Choroid plexus epithelial cell (primary cell): ENCODE results near the gene FAM83G.
"Not testable (repeated sequence)": the region's sequence is repeated elsewhere in the genome, so short reads cannot be mapped to it uniquely, and the experiment has no call there.

ENCODE experiments used
- DNase-seq: peaks from one replicate; pipeline ENCODE4 v3.0.0-alpha.2; 2010; ENCODE audit warnings: low read depth
- H3K4me3 ChIP-seq: 2 replicates; pipeline ENCODE4 v1.5.1; 2011; ENCODE audit warnings: low read depth, mild to moderate bottlenecking, control low read depth, low read length, moderate library complexity
- TF ChIP-seq, protein P1 (sequence below): conservative IDR thresholded peaks from 2 replicates; pipeline ENCODE4 v1.5.1; 2011; ENCODE audit warnings: low read depth, mild to moderate bottlenecking, control low read depth, inconsistent platforms, low read length, moderate library complexity

Gene FAM83G

DNA sequence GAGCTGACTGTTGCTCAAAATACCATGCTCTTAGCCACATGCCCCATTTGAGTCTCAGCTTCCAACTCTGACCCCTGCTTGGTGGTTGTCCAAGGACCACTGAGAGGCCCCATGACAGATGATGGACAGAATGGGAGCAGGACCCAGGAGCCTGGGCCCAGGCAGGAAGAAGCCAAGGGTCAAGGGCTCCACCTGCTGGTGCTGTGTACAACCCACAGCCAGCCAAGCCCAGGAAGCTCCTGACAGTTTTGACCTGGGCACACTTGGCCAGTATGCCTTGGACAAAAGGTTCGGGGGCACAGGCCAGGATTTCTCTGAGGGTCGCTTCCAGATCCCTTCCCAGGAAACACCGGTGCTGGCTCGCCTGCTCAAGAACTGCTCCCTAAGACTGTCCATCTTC, 27.2 kb upstream of the FAM83G start:
- DNase-seq, H3K4me3 ChIP-seq: not testable (repeated sequence)
- TF ChIP-seq, protein P1, sequence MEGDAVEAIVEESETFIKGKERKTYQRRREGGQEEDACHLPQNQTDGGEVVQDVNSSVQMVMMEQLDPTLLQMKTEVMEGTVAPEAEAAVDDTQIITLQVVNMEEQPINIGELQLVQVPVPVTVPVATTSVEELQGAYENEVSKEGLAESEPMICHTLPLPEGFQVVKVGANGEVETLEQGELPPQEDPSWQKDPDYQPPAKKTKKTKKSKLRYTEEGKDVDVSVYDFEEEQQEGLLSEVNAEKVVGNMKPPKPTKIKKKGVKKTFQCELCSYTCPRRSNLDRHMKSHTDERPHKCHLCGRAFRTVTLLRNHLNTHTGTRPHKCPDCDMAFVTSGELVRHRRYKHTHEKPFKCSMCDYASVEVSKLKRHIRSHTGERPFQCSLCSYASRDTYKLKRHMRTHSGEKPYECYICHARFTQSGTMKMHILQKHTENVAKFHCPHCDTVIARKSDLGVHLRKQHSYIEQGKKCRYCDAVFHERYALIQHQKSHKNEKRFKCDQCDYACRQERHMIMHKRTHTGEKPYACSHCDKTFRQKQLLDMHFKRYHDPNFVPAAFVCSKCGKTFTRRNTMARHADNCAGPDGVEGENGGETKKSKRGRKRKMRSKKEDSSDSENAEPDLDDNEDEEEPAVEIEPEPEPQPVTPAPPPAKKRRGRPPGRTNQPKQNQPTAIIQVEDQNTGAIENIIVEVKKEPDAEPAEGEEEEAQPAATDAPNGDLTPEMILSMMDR: peak; percentile 39

DNA sequence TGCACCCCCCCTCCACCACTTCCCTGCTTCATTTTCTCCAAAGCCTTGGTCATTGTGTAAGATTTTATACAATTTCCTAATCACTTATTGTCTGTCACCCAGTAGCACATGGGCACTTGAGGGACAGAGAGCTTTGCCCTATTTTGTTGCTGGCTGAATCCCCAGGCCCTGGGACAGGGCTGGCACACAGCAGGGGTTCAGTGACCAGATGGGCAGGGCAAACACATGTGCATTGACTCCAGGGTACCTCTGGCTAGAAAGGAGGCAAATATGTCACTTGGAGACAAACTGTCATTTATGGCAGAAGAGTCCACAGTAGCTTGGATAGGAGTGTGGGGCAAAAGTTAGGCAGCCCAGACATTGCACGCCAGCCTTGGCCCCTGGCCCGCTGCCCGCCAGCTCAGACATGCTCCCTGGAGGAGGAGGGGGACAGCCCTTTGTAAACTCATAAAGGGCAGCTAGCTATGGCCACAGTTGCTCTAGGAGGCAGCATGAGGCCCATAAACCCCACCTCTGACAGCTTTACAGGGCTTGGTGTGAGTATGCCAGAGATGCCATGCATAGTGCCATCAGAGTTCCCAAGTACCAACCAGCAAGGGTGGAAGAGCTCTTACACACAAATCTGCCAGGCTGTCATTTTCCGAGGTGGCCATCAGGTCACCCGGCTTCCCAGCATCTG, 26.3 kb upstream of the FAM83G start:
- DNase-seq, H3K4me3 ChIP-seq: not testable (repeated sequence)

DNA sequence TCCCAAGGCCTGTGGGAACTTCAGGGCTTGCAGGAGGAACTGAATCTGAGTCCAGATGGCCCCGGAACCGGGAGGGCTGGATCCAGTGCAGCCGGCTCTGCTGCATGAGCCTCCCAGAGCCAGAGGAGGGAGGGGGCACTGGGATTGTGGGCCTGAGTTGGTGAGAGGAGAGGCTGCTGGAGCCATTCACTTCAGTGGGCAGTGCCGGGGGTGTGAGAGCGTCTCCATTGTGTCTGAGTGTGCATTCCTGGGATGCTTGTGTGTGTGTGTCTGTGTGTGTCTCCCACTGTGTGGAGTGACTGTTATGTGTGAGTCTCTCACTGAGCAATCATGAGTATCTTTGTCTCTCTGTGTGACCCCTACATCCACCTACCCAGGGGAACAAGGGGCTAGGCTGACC, 25.2 kb upstream of the FAM83G start:
- DNase-seq, H3K4me3 ChIP-seq: not testable (repeated sequence)

DNA sequence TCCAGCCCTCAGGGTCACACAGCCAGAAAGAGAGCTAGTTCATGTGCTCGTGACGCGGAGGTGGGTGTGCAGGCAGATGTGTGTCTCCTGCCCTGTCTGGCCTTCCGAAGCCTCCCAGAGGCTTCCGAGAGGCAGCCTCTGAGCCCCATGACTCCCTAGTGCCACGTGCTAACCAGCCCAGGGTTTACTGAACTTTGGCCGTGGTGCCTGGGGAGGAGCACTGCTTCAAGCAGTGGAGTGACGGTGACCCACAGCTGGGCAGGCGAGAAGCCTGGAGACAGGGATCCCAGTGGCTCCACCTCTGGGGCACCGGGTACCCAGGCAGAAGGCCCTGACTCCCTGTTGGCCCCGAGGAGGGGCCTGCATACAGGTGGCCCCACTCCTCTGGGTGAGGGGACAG, 24.1 kb upstream of the FAM83G start:
- not testable (repeated sequence) for DNase-seq, H3K4me3 ChIP-seq

- TF ChIP-seq, protein P1: no peak
- DNase-seq: no peak
- H3K4me3 ChIP-seq: no peak overlapping the region
Observed at GRCh38 chr17:19024101-19025078, 19.8 kb upstream of the FAM83G start.

GRCh38 chr17:19023209-19023999, 18.8 kb upstream of the FAM83G start:
- TF ChIP-seq, protein P1: no peak
- no peak for DNase-seq

DNA sequence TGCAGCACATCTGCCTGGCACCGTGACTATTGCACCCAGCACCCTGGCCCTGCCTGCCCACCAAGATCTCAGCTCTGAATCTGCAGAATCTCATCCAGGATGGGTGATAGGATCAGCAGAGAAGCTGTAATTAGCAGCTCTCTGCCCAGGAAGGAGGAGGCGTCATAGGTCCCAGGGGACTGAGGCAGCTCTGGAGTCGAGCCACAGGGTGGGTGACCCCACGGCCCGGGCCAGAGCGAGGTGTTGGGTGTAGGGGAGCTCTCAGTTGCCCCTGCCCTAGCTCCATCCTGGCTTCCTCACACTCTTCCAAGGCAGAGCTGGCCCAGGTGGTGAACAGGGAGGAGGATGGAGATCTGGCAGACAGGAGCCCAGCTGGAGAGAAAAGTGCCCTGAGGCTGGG, 18.2 kb upstream of the FAM83G start:
- DNase-seq: no peak
- TF ChIP-seq, protein P1: no peak
- no peak overlapping the region for H3K4me3 ChIP-seq

More at GRCh38 chr17:19023209-19023999, 18.8 kb upstream of the FAM83G start:
- no peak overlapping the region for H3K4me3 ChIP-seq

DNA sequence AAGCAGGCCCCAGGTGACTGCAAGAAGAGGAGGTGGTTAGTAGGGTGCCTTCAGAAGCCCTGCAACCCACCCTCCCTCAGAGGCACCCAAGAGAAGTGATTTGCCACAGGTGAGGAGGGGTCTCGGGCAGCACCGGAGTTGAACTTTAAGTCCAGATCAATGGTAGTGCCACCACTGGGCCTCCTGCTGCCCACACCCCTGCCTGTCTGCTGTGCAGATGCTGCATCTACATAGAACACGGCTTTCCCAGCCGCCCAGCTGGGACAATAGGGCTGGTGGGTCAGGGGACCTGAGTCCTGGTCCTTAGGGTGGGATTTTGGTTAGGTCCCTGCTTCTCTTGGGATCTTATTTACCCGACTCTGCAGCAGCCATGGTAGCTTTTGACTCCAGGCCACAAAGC, 17.6 kb upstream of the FAM83G start:
- no peak for DNase-seq
- no peak overlapping the region for H3K4me3 ChIP-seq
- TF ChIP-seq, protein P1: no peak
